Measurements from ENCODE around the gene SIGLEC5.
"Not testable (repeated sequence)": the region's sequence is repeated elsewhere in the genome, so short reads cannot be mapped to it uniquely, and the experiment has no call there.

SIGLEC5 gene

GRCh38 chr19:51630315-51630714 is at the start of gene SIGLEC5:
SIGLEC5 (minus strand) TSS chr19:51630401; CDS start chr19:51630335, 66 bp downstream.
- DNase-seq = not testable (repeated sequence)

DNA sequence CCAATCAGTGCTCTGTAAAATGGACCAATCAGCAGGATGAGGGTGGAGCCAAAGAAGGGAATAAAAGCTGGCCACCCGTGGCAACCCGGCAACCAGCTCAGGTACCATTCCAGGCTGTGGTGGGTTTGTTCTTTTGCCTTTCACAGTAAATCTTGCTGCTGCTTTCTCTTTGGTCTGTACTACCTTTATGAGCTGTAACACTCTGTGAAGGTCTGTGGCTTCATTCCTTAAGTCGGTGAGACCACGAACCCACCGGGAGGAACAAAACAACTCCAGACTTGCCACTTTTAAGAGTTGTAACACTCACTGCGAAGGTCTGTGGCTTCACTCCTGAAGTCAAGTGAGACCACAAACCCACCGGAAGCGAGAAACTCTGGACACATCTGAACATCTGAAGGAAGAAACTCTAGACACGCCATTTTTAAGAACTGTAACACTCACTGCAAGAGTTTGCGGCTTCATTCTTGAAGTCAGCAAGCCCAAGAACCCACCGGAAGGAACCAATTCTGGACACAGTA is 46.4 kb upstream of the SIGLEC5 start:
- peak in 1 of 2 donors; percentile 20 for DNase-seq

- DNase-seq = not testable (repeated sequence)
Observed at GRCh38 chr19:51675911-51676565, 45.8 kb upstream of the SIGLEC5 start.

GRCh38 chr19:51668216-51668615 is 38.0 kb upstream of the SIGLEC5 start:
- DNase-seq = no peak

DNA sequence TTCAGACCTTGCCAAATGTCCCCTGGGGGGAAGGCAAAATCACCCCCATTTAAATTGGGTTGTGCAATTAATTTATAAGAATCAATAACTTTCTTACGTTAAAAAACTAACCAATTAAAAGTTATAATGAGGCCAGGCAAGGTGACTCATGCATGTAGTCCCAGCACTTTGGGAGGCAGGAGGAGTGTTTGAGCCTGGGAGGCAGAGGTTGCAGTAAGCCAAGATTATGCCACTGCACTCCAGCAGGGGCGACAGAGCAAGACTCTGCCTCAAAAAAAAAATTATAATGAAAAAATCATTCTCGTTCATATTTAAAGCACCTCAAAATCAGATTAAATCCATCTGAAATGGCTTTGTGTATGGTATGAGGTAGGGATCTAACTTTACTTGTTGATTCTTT is 34.8 kb upstream of the SIGLEC5 start:
- DNase-seq = no peak

DNA sequence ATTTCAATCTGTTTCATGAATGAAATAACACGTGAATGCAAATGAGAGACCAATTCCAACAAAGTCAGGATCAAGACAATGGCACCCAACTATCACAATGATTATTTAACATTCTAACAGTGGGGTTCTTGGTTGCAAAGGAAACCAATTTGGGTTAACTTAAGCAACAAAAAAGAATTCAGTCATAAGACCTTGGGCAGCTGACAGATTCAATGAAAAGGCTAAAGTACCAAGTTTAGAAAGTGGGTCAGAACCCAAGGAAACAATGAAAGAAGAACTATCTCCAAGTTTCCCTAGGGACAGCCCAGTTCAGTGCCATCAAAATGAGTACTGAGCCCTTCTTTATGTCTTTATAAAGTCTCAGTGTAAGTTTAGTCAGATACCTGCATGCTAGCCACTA is 33.9 kb upstream of the SIGLEC5 start:
- DNase-seq = no peak

DNA sequence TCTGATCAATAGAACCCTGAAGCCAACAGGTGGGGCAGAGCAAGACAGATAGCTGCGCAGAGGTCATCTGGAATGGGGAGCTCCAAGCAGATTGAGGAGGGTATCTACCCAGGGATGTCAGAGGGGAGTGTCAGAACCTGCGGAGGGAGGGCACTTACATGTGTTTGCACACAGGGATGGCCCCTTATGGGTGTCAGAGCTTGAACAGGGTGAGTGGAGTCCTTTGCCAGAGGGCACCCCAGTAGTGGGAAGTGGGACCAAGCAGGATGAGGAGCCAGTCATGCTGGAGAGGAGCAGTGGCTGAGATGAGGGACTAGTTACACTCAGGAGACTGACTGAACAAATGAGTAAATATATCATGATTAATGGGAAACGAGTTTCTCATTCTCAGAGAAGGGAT is 33.4 kb upstream of the SIGLEC5 start:
- DNase-seq = no peak

DNA sequence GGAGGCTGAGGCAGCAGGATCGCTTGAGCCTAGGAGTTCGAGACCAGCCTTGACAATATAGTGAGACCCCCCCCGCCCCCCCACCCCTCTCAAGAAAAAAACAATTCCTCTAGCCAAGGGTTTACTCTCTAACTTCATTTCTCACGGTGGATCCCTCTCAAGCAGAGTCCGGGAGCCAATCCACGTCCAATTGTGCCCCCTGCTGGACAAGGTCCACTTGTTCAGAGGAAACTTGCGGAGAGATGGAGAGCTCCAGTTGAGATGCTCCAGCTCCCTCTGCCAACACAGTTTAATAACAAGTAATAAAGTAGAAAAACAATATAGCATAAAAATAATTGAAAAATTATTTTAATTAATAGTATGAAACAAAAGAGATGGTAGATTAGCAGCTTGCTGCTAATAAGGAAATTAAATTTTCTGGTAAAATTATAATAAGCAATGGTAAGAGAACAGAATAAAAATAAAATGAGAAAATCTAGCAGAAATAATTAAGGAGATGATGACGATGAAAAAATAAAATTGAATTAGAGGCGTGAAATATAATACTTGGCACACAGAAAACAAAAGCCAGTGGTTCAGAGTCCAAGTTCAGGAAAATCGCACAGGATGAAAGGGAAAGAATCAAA is 30.9 kb upstream of the SIGLEC5 start:
- DNase-seq = peak; percentile 71 to 75

GRCh38 chr19:51654783-51655182 is 24.6 kb upstream of the SIGLEC5 start:
- DNase-seq = no peak

GRCh38 chr19:51653162-51653561 is 23.0 kb upstream of the SIGLEC5 start:
- DNase-seq = no peak

DNA sequence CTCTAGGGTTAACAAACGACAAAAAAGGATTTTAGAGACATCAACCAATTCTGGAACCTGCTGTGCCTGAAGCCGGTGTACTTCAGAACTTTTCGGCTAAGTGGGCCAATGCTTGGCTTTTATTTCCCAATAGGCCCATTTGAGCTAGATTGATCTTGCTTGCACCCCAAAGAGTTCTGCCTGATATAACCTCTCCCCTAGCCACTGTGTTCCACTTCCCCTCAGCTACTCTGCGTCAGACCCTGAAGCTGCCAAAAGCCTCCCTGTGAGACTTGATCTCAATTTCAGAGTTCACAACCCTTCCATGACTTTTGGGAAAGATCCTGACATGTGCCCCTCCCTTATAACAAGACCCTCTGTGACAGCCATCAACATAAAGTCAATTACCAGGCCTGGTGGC is 22.1 kb upstream of the SIGLEC5 start:
- DNase-seq = no peak

DNA sequence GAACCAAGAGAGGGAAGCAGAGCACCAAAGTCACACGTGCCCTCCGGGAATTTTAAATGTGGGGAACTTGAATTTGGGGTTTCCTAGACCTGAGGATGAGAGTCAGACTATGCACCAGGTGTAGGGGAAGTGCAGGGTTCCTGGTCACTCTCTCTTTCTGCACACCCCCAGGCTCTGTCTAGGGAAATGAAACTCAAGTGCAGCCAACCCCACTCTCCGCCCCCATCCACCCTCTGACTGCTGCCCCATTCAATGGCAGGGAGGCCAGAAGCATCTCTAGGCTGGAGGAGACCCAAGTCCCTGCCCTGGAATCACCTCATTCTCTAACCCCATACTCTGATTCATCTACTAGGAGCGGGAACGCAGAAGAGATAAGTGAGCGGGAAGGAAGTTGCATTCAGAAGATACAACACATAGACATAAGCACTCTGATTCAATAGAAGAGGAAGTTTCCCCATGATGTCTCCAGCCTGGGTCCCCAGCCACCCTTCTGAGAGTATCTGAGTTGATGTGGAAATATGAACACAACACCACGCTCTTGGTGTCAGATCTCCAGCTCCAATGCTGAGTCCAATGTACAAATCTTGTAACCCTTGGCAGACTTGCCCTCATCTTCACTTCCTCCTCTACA is 21.1 kb upstream of the SIGLEC5 start:
- no peak for DNase-seq

GRCh38 chr19:51647318-51647717 is 17.1 kb upstream of the SIGLEC5 start:
- DNase-seq = no peak

- DNase-seq = not testable (repeated sequence)
Observed at GRCh38 chr19:51646730-51647129, 16.5 kb upstream of the SIGLEC5 start, which contains the start of gene SIGLEC14. SIGLEC14 (minus strand) TSS chr19:51646825; CDS start chr19:51646759, 66 bp downstream.

- DNase-seq = no peak
Observed at GRCh38 chr19:51644636-51645271, 14.6 kb upstream of the SIGLEC5 start.

GRCh38 chr19:51641648-51642047 is 11.4 kb upstream of the SIGLEC5 start:
- DNase-seq = no peak

DNA sequence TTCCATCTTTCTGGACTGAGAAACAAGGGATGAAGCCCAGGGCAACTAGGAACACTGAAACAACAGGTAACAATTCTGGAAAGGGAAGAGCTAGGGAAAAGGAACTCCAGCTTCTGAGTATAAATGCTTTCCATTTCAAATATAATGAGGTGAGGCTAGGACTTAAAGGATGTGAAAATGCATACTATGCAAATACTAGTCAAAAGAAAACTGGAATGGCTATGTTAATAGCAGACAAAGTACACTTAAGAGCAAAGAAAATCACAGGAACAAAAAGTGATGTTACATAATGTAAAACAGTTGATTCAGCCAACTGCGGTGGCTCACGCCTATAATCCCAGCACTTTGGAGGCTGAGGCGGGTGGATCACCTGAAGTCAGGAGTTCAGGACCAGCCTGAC is 10.2 kb upstream of the SIGLEC5 start:
- DNase-seq = no peak

- no peak for DNase-seq
Observed at GRCh38 chr19:51639916-51640315, 9.7 kb upstream of the SIGLEC5 start.

GRCh38 chr19:51637362-51637978 is 7.3 kb upstream of the SIGLEC5 start:
- DNase-seq = no peak

DNA sequence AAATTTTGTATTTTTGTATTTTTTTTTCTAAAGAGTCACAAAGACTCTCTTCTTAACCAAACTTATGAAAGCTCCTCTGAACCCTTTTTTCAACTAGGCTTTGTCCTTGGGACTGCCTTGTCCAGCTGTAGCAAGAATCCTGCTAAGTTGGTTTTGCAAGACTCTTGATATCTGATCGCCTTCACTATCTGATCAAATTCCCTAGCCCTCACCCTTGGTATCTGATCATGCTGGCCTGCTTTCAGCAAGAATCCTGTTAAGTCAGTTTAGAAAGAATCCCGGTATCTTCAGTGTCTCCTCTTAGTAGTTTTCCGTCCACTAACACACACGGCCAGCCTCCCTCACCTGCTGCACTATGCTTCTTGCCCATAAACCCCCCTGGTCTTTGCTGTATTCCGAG is 1.9 kb upstream of the SIGLEC5 start:
- no peak for DNase-seq

GRCh38 chr19:51628153-51628939 is 1.9 kb downstream of the SIGLEC5 start:
- no peak for DNase-seq

DNA sequence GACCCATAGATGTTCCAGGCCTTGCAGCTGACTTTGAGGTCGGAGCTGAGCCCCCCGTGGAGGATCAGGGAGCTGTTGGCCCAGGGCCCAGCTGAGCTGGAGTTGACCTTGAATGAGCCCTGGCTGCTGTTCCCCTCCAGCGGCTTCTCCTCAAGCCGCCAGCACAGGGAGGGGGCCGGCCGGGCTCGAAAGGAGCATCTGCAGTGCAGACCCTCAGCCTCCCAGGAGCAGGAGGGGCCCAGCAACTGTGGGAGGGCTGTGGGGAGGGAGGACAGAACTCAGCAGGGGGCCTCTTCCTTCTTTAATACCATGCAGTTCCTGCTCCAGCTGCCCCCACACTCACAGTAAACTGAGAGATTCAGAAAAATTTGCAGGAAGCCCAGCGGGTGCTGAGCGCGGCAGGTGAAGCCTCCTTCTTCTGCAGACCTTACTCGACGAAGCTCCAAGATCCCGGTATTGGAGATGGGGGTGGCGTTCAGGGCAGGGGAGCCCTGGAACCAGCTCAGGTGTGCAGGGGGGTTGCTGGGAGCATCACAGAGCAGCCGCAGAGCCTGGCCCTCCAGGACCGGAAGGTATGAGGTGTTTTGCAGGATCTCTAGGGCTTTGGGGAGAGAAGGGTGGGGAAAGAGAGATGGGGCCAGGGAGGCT is 2.6 kb downstream of the SIGLEC5 start:
- no peak for DNase-seq
